Keratinocyte (primary cell): ENCODE data around the gene GNG5. TPM values are rescaled to one million over a fixed set of nuclear protein-coding genes. Genes with fewer than 3 reads are reported as not detected.

Experiments
- DNase-seq: peaks from one replicate; pipeline ENCODE4 v3.0.0-alpha.2; 2011; ENCODE audit warnings: low read depth, missing footprints, low spot score
- FAIRE-seq: peaks from 2 replicates; lab custom pipeline; 2011; peaks lifted over from hg19 to GRCh38; lab: Jason Lieb, UNC
- H2AFZ ChIP-seq: 2 replicates; pipeline ENCODE4 v1.6.0; 2012; ENCODE audit warnings: low read length, control low read depth, inconsistent platforms; ENCODE audit not compliant: control insufficient read depth
- H3K27ac ChIP-seq: 2 replicates; pipeline ENCODE4 v1.5.1; 2011; ENCODE audit warnings: low read length; ENCODE audit not compliant: control insufficient read depth, insufficient read depth
- H3K27me3 ChIP-seq: 3 replicates; pipeline ENCODE4 v1.6.0; 2011; ENCODE audit warnings: low read length; ENCODE audit not compliant: control insufficient read depth, insufficient read depth; ENCODE audit errors: extremely low read depth
- H3K36me3 ChIP-seq, 2 experiments: 2 replicates in 1 of 2; 3 replicates in 1 of 2; pipeline ENCODE4 v1.5.1; 2011; ENCODE audit warnings: low read length in 2 of 2, mild to moderate bottlenecking in 1 of 2; ENCODE audit not compliant: control insufficient read depth in 2 of 2, insufficient read depth in 2 of 2; ENCODE audit errors: extremely low read depth in 1 of 2
- H3K4me1 ChIP-seq: 3 replicates; pipeline ENCODE4 v1.5.1; 2011; ENCODE audit warnings: low read length; ENCODE audit not compliant: control insufficient read depth, insufficient read depth; ENCODE audit errors: extremely low read depth
- H3K4me2 ChIP-seq: 3 replicates; pipeline ENCODE4 v1.6.0; 2011; ENCODE audit warnings: low read depth, low read length; ENCODE audit not compliant: control insufficient read depth, insufficient read depth; ENCODE audit errors: extremely low read depth
- H3K4me3 ChIP-seq, 3 experiments: fragments of 200-600 bp in 1 of 3; sonication (generic) in 1 of 3; 2 replicates in 2 of 3; 3 replicates in 1 of 3; pipeline ENCODE4 v1.5.1; 2011 to 2016; ENCODE audit warnings: low read length in 3 of 3, mild to moderate bottlenecking in 3 of 3, control low read depth in 2 of 3, inconsistent platforms in 1 of 3, low read depth in 1 of 3, mixed read lengths in 1 of 3, mixed run types in 1 of 3, moderate library complexity in 1 of 3; ENCODE audit not compliant: control insufficient read depth in 2 of 3, insufficient read depth in 2 of 3; ENCODE audit errors: extremely low read depth in 1 of 3
- H3K79me2 ChIP-seq: 2 replicates; pipeline ENCODE4 v1.6.0; 2012; ENCODE audit warnings: low read length; ENCODE audit not compliant: control insufficient read depth, insufficient read depth
- H3K9ac ChIP-seq: 3 replicates; pipeline ENCODE4 v1.6.0; 2011; ENCODE audit warnings: low read length; ENCODE audit not compliant: control insufficient read depth, insufficient read depth; ENCODE audit errors: extremely low read depth
- H3K9me1 ChIP-seq: 3 replicates; pipeline ENCODE4 v1.6.0; 2011; ENCODE audit warnings: low read length; ENCODE audit not compliant: control insufficient read depth, insufficient read depth; ENCODE audit errors: extremely low read depth
- H3K9me3 ChIP-seq: 2 replicates; pipeline ENCODE4 v1.5.1; 2012; ENCODE audit warnings: low read depth, low read length; ENCODE audit not compliant: control insufficient read depth
- H4K20me1 ChIP-seq: 3 replicates; pipeline ENCODE4 v1.6.0; 2011; ENCODE audit warnings: low read length; ENCODE audit not compliant: control insufficient read depth, insufficient read depth; ENCODE audit errors: extremely low read depth
- EZH2 ChIP-seq: IDR thresholded peaks from one replicate; pipeline ENCODE4 v1.6.1; 2012; ENCODE audit warnings: inconsistent platforms, mild to moderate bottlenecking, low read length, moderate library complexity
- dilution Hi-C: fragments of 300-500 bp; cut with MboI; formaldehyde crosslinking; loops from one replicate; pipeline ENCODE4 v1.7.0; 2020; ENCODE audit warnings: low sequenced_read_pairs; ENCODE audit not compliant: extremely low pct_ligation_motif_present
- polyA plus RNA-seq, 5 experiments: library from polyadenylated mRNA; depleted of rRNA in 3 of 5; stranded (reverse) in 3 of 5; stranded (forward) in 1 of 5; unstranded in 1 of 5; fragments of >200 nt; gene quantifications; 1 replicate in 1 of 5; 2 replicates in 3 of 5; 3 replicates in 1 of 5; pipeline versions ENCODE4 v1.2.1 to v1.2.3, GENCODE V29; 2011 to 2012; ENCODE audit warnings: missing spikeins in 2 of 5, low read depth in 1 of 5, low replicate concordance in 1 of 5
- TF ChIP-seq, protein P1 (sequence below), 3 experiments: IDR thresholded peaks in 1 of 3; conservative IDR thresholded peaks in 1 of 3; optimal IDR thresholded peaks in 1 of 3; 2 replicates in 2 of 3; 3 replicates in 1 of 3; pipeline versions ENCODE3 to v1.5.1; 2011; ENCODE audit warnings: low read length in 3 of 3, mild to moderate bottlenecking in 3 of 3, moderate library complexity in 2 of 3, control low read depth in 1 of 3, inconsistent platforms in 1 of 3; ENCODE audit not compliant: insufficient read depth in 2 of 3; ENCODE audit errors: extremely low read depth in 1 of 3

GNG5 gene
- polyA plus RNA-seq, 1 donor (not counting 4 experiments of a cell fraction or from before 2014, with no cell fraction given), result 167 TPM

DNA sequence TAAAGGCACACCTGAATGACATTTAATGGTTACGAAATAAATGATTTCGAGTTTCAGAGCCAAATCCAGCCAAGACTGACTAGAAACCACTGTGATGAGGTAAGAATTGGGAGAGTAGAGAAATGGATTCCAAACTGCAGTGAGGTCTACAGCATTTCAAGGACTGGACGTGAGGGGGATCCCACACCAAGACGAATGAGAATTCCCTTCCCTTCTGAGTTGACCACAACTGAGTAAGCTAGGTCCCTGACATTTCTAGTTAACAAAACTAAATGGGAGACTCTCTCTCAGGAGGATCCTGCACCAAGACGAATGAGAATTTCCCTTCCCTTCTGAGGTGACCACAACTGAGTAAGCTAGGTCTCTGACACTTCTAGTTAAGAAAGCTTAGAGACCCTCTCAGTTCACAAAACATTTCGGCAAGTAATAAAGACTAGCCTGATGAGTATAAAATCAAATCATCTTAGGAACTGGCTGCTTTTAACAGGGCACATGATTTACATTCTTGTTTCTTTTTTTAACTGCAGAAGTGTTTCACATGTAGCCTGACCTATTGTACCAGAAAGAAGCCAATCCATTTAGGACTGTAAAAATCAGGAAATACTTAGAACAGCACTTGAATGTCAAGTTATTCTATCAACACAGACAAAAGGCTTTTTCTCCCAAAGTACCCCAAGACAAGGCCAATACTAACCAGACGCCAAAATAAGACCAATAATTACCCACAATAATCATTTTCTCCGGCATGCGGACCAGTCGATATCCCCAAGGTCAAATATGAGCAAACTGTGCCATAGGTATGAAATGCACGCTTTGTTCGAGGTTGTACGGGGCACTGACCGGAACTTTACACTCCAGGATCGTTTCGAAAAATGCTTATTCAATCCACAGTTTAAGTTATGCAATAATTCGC is 1.5 kb downstream of the GNG5 start:
- Histone ChIP-seq H3K9me3 (no peaks in the 10 kb centered on the region), H3K9me1 (no peaks in the 10 kb centered on the region), H3K79me2 (peaks cover 57% of the 10 kb centered on the region), H3K27me3 (no peaks in the 10 kb centered on the region), H3K27ac (peak overlapping the region; percentile 97), H3K4me3 (peak overlapping the region; percentile 65 to 100 (median 99)), H2AFZ (peak overlapping the region; percentile 84), H4K20me1 (peaks cover 2% of the 10 kb centered on the region), H3K4me2 (peak overlapping the region; percentile 98), H3K4me1 (peaks cover 15% of the 10 kb centered on the region), H3K36me3 (peaks cover 0 to 5% of the 10 kb centered on the region in 2 experiments), H3K9ac (peak overlapping the region; percentile 98)
- DNase-seq, result no peak
- no peak for TF ChIP-seq EZH2
- TF ChIP-seq, protein P1, sequence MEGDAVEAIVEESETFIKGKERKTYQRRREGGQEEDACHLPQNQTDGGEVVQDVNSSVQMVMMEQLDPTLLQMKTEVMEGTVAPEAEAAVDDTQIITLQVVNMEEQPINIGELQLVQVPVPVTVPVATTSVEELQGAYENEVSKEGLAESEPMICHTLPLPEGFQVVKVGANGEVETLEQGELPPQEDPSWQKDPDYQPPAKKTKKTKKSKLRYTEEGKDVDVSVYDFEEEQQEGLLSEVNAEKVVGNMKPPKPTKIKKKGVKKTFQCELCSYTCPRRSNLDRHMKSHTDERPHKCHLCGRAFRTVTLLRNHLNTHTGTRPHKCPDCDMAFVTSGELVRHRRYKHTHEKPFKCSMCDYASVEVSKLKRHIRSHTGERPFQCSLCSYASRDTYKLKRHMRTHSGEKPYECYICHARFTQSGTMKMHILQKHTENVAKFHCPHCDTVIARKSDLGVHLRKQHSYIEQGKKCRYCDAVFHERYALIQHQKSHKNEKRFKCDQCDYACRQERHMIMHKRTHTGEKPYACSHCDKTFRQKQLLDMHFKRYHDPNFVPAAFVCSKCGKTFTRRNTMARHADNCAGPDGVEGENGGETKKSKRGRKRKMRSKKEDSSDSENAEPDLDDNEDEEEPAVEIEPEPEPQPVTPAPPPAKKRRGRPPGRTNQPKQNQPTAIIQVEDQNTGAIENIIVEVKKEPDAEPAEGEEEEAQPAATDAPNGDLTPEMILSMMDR (optimal IDR thresholded peaks at IDR 0.05 in 1 of 3, IDR thresholded peaks at IDR 0.05 in 1 of 3, conservative IDR thresholded peaks at IDR 0.05 in 1 of 3; ENCODE audit: extremely low read depth in 1 of 3, insufficient read depth in 2 of 3, low read length in 3 of 3), result peak in 1 of 3 experiments; percentile 8
- dilution Hi-C loops, result no loop called here
- FAIRE-seq, result peak; percentile 57

- no peak overlapping the region for H2AFZ ChIP-seq
- H3K4me1 ChIP-seq, result peaks cover 15% of the 10 kb centered on the region
- H3K27me3 ChIP-seq, result no peaks in the 10 kb centered on the region
- H3K4me2 ChIP-seq, result peak overlapping the region; percentile 98
- TF ChIP-seq EZH2, result no peak
- TF ChIP-seq, protein P1 (optimal IDR thresholded peaks at IDR 0.05 in 1 of 3, IDR thresholded peaks at IDR 0.05 in 1 of 3, conservative IDR thresholded peaks at IDR 0.05 in 1 of 3; ENCODE audit: extremely low read depth in 1 of 3, insufficient read depth in 2 of 3, low read length in 3 of 3), result no peak
- H3K27ac ChIP-seq, result no peak overlapping the region
- H3K36me3 ChIP-seq, result peaks cover 6 to 8% of the 10 kb centered on the region in 2 experiments
- no peak for DNase-seq
- no peak overlapping the region for H3K9ac ChIP-seq
- H3K9me3 ChIP-seq, result no peaks in the 10 kb centered on the region
- peaks cover 2% of the 10 kb centered on the region for H4K20me1 ChIP-seq
- no peak overlapping the region for H3K4me3 ChIP-seq
- no peaks in the 10 kb centered on the region for H3K9me1 ChIP-seq
- dilution Hi-C loops, result no loop called here
- peaks cover 60% of the 10 kb centered on the region for H3K79me2 ChIP-seq
- no peak for FAIRE-seq
These were observed 3.5 kb downstream of the GNG5 start for GRCh38 chr1:84502927-84503326.
